Sciatic nerve (tissue), 2 donors: ENCODE data around the gene ASIC4. TPM values are rescaled to one million over a fixed set of nuclear protein-coding genes. Genes with fewer than 3 reads are reported as not detected.

Source experiments
- ATAC-seq: fragments of 200-7000 bp; cut with Tn5 transposase; one replicate; pipeline ENCODE4 v1.9.1; 2020; ENCODE audit warnings: mild to moderate bottlenecking, moderate library complexity
- DNase-seq: peaks from one replicate; pipeline ENCODE4 v3.0.0-alpha.2; 2020; ENCODE audit warnings: low spot score
- intact Hi-C: fragments of 100-400 bp; cut with DNase I; formaldehyde crosslinking; loops from one replicate; pipeline ENCODE4 v1.14.2; 2022
- total RNA-seq: library from RNA; stranded (reverse); fragmentation: NEBNext Ultra II Directional; extraction: Animal tissue kit (Norgen Biotek cat#: 25700); gene quantifications from one replicate; pipeline ENCODE4 v1.2.1, GENCODE V29; 2021
- donor health status: DM: no; HTN: no; CAD: no.
- donor health status: DM: no; HTN: no; CAD: no.

ASIC4 gene
- total RNA-seq, 1 donor from 2014 or later, result 0.31 TPM

- intact Hi-C loops, result no loop called here
- DNase-seq, result no peak
Measured at GRCh38 chr2:219477179-219477578, 37.1 kb upstream of the ASIC4 start.

GRCh38 chr2:219477815-219478214, 36.5 kb upstream of the ASIC4 start:
- intact Hi-C loops, result no loop called here
- ATAC-seq (no peak), DNase-seq (no peak)

More at GRCh38 chr2:219477179-219477578, 37.1 kb upstream of the ASIC4 start:
- ATAC-seq, result no peak

DNA sequence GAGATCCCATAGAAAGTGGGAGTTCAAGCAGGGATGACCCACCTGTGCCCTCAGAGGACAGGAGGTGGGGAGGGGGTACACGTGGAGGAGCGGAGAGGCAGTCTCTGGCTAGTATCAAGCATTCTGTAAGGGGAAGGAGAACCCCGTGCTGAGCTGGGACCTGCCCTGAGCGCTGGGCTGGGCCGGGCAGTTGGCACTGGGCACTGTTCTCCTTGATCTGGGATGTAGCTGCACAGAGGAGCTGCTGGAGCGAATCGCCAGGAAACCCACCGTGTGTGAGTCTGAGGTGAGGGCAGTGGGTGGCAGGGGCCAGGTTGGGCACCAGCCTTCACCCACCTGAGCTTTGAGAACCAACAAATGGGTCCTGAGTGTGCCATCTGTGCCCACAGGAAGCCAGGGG, 35.4 kb upstream of the ASIC4 start:
- DNase-seq (no peak), ATAC-seq (no peak)
- intact Hi-C loops, result no loop called here

GRCh38 chr2:219480004-219480403, 34.3 kb upstream of the ASIC4 start:
- DNase-seq (no peak), ATAC-seq (no peak)
- intact Hi-C loops, result no loop called here

GRCh38 chr2:219482674-219483405, 31.4 kb upstream of the ASIC4 start:
- ATAC-seq, result no peak
- DNase-seq, result no peak
- intact Hi-C loops, result no loop called here

DNA sequence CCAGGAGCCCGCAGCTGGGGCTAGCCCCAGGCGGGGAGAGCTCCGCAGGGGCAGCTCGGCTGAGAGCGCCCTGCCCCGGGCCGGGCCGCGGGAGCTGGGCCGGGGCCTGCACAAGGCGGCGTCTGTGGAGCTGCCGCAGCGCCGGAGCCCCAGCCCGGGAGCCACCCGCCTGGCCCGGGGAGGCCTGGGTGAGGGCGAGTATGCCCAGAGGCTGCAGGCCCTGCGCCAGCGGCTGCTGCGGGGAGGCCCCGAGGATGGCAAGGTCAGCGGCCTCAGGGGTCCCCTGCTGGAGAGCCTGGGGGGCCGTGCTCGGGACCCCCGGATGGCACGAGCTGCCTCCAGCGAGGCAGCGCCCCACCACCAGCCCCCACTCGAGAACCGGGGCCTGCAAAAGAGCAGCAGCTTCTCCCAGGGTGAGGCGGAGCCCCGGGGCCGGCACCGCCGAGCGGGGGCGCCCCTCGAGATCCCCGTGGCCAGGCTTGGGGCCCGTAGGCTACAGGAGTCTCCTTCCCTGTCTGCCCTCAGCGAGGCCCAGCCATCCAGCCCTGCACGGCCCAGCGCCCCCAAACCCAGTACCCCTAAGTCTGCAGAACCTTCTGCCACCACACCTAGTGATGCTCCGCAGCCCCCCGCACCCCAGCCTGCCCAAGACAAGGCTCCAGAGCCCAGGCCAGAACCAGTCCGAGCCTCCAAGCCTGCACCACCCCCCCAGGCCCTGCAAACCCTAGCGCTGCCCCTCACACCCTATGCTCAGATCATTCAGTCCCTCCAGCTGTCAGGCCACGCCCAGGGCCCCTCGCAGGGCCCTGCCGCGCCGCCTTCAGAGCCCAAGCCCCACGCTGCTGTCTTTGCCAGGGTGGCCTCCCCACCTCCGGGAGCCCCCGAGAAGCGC, 30.6 kb upstream of the ASIC4 start:
- DNase-seq, result no peak
- no peak for ATAC-seq
- intact Hi-C loops, result no loop called here

GRCh38 chr2:219484343-219485200, 29.7 kb upstream of the ASIC4 start:
- DNase-seq (no peak), ATAC-seq (no peak)
- intact Hi-C loops, result no loop called here

GRCh38 chr2:219485201-219485580, 29.1 kb upstream of the ASIC4 start:
- ATAC-seq, result no peak
- intact Hi-C loops, result no loop called here
- DNase-seq, result no peak

- intact Hi-C loops, result no loop called here
- ATAC-seq, result no peak
Measured at GRCh38 chr2:219486380-219486959, 27.8 kb upstream of the ASIC4 start.

DNA sequence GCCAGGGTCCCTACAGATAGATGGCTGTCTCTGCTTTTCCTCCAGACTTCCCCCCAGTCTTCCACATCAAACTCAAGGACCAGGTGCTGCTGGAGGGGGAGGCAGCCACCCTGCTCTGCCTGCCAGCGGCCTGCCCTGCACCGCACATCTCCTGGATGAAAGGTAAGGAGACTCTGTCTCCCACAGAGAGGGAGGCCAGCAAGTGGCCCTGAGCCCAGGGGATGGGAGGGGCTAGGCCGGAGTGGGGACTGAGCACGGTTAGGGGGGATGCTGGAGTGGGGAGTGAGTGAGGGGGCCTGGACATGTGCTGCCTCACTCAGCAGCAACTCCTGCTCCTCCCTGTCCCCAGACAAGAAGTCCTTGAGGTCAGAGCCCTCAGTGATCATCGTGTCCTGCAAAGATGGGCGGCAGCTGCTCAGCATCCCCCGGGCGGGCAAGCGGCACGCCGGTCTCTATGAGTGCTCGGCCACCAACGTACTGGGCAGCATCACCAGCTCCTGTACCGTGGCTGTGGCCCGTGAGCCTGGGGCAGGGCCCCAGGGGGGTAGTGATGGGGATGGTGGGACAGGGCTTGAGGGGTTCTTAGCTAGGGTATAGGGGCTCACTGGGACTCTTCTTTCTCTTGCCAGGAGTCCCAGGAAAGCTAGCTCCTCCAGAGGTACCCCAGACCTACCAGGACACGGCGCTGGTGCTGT, 26.0 kb upstream of the ASIC4 start:
- intact Hi-C loops, result no loop called here
- DNase-seq, result no peak
- no peak for ATAC-seq

More at GRCh38 chr2:219486380-219486959, 27.8 kb upstream of the ASIC4 start:
- DNase-seq, result no peak

DNA sequence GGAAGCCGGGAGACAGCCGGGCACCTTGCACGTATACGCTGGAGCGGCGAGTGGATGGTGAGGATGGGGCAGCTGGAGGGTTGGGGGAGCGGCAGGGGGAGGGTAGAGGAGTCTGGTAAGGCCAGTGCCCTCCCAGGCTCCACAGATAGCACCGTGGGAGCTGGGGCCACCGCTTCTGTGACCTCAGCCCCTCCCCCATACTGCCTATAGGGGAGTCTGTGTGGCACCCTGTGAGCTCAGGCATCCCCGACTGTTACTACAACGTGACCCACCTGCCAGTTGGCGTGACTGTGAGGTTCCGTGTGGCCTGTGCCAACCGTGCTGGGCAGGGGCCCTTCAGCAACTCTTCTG, 25.5 kb upstream of the ASIC4 start:
- DNase-seq (no peak), ATAC-seq (no peak)
- intact Hi-C loops, result no loop called here

DNA sequence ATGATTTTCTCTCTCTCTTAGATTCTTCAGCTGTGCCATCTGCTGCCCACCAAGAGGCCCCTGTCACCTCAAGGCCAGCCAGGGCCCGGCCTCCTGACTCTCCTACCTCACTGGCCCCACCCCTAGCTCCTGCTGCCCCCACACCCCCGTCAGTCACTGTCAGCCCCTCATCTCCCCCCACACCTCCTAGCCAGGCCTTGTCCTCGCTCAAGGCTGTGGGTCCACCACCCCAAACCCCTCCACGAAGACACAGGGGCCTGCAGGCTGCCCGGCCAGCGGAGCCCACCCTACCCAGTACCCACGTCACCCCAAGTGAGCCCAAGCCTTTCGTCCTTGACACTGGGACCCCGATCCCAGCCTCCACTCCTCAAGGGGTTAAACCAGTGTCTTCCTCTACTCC, 25.0 kb upstream of the ASIC4 start:
- DNase-seq (no peak), ATAC-seq (no peak)
- intact Hi-C loops, result no loop called here

DNA sequence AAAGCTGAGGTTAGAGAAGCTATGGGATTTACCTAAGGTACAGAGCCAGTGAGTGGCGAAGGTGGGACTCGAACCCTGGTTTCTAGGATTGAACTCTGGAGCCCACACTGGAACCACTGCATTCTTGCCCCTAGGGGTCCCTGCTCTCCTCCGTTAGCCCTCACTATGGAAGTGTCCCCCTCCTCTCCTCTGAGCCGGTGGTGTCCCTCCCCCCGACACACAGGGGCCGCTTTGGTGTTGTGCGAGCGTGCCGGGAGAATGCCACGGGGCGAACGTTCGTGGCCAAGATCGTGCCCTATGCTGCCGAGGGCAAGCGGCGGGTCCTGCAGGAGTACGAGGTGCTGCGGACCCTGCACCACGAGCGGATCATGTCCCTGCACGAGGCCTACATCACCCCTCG, 24.1 kb upstream of the ASIC4 start:
- DNase-seq (no peak), ATAC-seq (no peak)
- intact Hi-C loops, result no loop called here

GRCh38 chr2:219490600-219491130, 23.6 kb upstream of the ASIC4 start:
- ATAC-seq (no peak), DNase-seq (no peak)
- intact Hi-C loops, result no loop called here

GRCh38 chr2:219491278-219491963, 22.9 kb upstream of the ASIC4 start:
- no peak for ATAC-seq
- no peak for DNase-seq
- intact Hi-C loops, result no loop called here

- DNase-seq (no peak), ATAC-seq (no peak)
- intact Hi-C loops, result no loop called here
Measured at GRCh38 chr2:219492575-219492974, 21.7 kb upstream of the ASIC4 start.

GRCh38 chr2:219493086-219493485, 21.2 kb upstream of the ASIC4 start:
- ATAC-seq, result no peak
- intact Hi-C loops, result no loop called here
- no peak for DNase-seq
